ENCODE data around the gene IL4I1.

DNA sequence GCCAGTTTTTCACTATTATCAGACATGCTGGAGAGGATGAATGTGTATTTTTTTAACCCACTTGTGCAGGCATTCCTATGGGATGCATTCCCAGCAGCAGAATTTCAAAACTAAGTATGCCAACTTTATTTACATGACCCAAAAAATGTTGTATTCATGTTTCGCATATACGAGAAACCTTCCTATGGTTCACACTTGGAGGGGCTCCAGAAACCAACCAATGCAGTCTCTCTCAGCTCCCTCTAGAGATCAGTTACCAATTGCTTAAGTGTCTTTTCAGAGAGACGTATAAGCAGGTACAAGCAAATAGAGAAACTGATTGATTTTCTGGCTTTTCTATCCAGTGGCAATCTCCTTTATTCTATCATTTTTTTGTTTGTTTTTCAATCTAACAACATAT, 51.3 kb downstream of the IL4I1 start:
- TF ChIP-seq, protein P1, sequence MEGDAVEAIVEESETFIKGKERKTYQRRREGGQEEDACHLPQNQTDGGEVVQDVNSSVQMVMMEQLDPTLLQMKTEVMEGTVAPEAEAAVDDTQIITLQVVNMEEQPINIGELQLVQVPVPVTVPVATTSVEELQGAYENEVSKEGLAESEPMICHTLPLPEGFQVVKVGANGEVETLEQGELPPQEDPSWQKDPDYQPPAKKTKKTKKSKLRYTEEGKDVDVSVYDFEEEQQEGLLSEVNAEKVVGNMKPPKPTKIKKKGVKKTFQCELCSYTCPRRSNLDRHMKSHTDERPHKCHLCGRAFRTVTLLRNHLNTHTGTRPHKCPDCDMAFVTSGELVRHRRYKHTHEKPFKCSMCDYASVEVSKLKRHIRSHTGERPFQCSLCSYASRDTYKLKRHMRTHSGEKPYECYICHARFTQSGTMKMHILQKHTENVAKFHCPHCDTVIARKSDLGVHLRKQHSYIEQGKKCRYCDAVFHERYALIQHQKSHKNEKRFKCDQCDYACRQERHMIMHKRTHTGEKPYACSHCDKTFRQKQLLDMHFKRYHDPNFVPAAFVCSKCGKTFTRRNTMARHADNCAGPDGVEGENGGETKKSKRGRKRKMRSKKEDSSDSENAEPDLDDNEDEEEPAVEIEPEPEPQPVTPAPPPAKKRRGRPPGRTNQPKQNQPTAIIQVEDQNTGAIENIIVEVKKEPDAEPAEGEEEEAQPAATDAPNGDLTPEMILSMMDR (optimal IDR thresholded peaks at IDR 0.05 in 1 of 3, IDR thresholded peaks at IDR 0.05 in 1 of 3, conservative IDR thresholded peaks at IDR 0.05 in 1 of 3; ENCODE audit: extremely low read depth in 1 of 3, insufficient read depth in 2 of 3, low read length in 3 of 3): no peak
- no peak for TF ChIP-seq EZH2 (IDR thresholded peaks at IDR 0.05; ENCODE audit: low read length)

Data from keratinocyte (primary cell).